HL-60 (cell line): Measurements from ENCODE around the gene COX7A1.

Source experiments
- GABPA ChIP-seq: IDR thresholded peaks from 2 replicates; pipeline ENCODE4 v1.6.1; 2012; ENCODE audit warnings: low read depth
- POLR2AphosphoS5 ChIP-seq: IDR thresholded peaks from 2 replicates; pipeline ENCODE4 v1.6.1; 2012; ENCODE audit warnings: low read depth
- SPI1 ChIP-seq: IDR thresholded peaks from 2 replicates; pipeline ENCODE4 v1.6.1; 2012; ENCODE audit warnings: low read depth, mild to moderate bottlenecking, borderline replicate concordance
- TF ChIP-seq, protein P1 (sequence below): IDR thresholded peaks from one replicate; pipeline ENCODE4 v1.5.1; 2011; ENCODE audit warnings: low read length, control low read depth, inconsistent platforms; ENCODE audit not compliant: insufficient read depth
- TF ChIP-seq, protein P2 (sequence below): IDR thresholded peaks from 2 replicates; pipeline ENCODE4 v1.6.1; 2012; ENCODE audit warnings: low read depth; ENCODE audit not compliant: insufficient replicate concordance

- TF ChIP-seq, protein P1, sequence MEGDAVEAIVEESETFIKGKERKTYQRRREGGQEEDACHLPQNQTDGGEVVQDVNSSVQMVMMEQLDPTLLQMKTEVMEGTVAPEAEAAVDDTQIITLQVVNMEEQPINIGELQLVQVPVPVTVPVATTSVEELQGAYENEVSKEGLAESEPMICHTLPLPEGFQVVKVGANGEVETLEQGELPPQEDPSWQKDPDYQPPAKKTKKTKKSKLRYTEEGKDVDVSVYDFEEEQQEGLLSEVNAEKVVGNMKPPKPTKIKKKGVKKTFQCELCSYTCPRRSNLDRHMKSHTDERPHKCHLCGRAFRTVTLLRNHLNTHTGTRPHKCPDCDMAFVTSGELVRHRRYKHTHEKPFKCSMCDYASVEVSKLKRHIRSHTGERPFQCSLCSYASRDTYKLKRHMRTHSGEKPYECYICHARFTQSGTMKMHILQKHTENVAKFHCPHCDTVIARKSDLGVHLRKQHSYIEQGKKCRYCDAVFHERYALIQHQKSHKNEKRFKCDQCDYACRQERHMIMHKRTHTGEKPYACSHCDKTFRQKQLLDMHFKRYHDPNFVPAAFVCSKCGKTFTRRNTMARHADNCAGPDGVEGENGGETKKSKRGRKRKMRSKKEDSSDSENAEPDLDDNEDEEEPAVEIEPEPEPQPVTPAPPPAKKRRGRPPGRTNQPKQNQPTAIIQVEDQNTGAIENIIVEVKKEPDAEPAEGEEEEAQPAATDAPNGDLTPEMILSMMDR: no peak
- no peak for TF ChIP-seq POLR2AphosphoS5
- TF ChIP-seq, protein P2, sequence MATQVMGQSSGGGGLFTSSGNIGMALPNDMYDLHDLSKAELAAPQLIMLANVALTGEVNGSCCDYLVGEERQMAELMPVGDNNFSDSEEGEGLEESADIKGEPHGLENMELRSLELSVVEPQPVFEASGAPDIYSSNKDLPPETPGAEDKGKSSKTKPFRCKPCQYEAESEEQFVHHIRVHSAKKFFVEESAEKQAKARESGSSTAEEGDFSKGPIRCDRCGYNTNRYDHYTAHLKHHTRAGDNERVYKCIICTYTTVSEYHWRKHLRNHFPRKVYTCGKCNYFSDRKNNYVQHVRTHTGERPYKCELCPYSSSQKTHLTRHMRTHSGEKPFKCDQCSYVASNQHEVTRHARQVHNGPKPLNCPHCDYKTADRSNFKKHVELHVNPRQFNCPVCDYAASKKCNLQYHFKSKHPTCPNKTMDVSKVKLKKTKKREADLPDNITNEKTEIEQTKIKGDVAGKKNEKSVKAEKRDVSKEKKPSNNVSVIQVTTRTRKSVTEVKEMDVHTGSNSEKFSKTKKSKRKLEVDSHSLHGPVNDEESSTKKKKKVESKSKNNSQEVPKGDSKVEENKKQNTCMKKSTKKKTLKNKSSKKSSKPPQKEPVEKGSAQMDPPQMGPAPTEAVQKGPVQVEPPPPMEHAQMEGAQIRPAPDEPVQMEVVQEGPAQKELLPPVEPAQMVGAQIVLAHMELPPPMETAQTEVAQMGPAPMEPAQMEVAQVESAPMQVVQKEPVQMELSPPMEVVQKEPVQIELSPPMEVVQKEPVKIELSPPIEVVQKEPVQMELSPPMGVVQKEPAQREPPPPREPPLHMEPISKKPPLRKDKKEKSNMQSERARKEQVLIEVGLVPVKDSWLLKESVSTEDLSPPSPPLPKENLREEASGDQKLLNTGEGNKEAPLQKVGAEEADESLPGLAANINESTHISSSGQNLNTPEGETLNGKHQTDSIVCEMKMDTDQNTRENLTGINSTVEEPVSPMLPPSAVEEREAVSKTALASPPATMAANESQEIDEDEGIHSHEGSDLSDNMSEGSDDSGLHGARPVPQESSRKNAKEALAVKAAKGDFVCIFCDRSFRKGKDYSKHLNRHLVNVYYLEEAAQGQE: no peak
- no peak for TF ChIP-seq GABPA
- TF ChIP-seq SPI1: no peak
Observed at GRCh38 chr19:36101550-36102327, 50.5 kb downstream of the COX7A1 start.
